ENCODE data around the gene TBC1D14.

DNA sequence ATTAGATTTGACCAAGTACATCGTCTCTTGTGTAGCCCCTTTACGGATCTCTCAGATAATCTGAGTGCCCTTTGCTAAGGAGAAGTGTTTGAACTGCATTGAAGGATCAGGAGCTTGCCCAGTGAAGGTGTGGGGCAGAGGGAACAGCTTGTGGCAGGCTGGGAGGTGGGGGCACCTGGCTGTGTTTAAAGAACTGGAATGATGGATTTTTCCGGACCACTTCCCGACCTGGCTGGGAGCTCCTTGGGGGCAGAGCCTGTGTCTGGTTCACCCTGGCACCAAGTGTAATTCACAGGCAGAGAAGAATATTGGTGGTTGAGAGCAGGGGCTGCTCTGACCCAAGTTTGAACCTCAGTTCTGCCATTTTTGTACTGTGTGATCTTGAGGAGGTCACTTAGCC, 18.5 kb downstream of the TBC1D14 start:
- no peak for TF ChIP-seq EZH2 (IDR thresholded peaks at IDR 0.05; ENCODE audit: borderline replicate concordance)
- TF ChIP-seq, protein P1, sequence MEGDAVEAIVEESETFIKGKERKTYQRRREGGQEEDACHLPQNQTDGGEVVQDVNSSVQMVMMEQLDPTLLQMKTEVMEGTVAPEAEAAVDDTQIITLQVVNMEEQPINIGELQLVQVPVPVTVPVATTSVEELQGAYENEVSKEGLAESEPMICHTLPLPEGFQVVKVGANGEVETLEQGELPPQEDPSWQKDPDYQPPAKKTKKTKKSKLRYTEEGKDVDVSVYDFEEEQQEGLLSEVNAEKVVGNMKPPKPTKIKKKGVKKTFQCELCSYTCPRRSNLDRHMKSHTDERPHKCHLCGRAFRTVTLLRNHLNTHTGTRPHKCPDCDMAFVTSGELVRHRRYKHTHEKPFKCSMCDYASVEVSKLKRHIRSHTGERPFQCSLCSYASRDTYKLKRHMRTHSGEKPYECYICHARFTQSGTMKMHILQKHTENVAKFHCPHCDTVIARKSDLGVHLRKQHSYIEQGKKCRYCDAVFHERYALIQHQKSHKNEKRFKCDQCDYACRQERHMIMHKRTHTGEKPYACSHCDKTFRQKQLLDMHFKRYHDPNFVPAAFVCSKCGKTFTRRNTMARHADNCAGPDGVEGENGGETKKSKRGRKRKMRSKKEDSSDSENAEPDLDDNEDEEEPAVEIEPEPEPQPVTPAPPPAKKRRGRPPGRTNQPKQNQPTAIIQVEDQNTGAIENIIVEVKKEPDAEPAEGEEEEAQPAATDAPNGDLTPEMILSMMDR (IDR thresholded peaks at IDR 0.05; ENCODE audit: poor library complexity), result no peak
